PC-3 (cell line): ENCODE data around the gene ESRRG.
"Not testable (repeated sequence)": the region's sequence is repeated elsewhere in the genome, so short reads cannot be mapped to it uniquely, and the experiment has no call there.

ENCODE experiments used
- EZH2 ChIP-seq: fragments of 300-600 bp; sonication (generic); IDR thresholded peaks from one replicate; pipeline ENCODE4 v1.6.1; 2017; ENCODE audit warnings: antibody characterized with exemption, mild to moderate bottlenecking, low read length; ENCODE audit not compliant: unreplicated experiment
- EZH2phosphoT487 ChIP-seq: fragments of 300-600 bp; sonication (generic); IDR thresholded peaks from 2 replicates; pipeline ENCODE4 v1.6.1; 2018; ENCODE audit warnings: mild to moderate bottlenecking, antibody characterized with exemption, low read length, borderline replicate concordance
- TF ChIP-seq, protein P1 (sequence below): fragments of 300-600 bp; sonication (generic); conservative IDR thresholded peaks from 2 replicates; pipeline ENCODE4 v1.5.1; 2017; ENCODE audit warnings: antibody characterized with exemption, low read depth, mild to moderate bottlenecking, low read length

- TF ChIP-seq, protein P1, sequence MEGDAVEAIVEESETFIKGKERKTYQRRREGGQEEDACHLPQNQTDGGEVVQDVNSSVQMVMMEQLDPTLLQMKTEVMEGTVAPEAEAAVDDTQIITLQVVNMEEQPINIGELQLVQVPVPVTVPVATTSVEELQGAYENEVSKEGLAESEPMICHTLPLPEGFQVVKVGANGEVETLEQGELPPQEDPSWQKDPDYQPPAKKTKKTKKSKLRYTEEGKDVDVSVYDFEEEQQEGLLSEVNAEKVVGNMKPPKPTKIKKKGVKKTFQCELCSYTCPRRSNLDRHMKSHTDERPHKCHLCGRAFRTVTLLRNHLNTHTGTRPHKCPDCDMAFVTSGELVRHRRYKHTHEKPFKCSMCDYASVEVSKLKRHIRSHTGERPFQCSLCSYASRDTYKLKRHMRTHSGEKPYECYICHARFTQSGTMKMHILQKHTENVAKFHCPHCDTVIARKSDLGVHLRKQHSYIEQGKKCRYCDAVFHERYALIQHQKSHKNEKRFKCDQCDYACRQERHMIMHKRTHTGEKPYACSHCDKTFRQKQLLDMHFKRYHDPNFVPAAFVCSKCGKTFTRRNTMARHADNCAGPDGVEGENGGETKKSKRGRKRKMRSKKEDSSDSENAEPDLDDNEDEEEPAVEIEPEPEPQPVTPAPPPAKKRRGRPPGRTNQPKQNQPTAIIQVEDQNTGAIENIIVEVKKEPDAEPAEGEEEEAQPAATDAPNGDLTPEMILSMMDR = not testable (repeated sequence)
- TF ChIP-seq EZH2phosphoT487, EZH2: not testable (repeated sequence)
Observed at GRCh38 chr1:216529851-216530250, 193.4 kb downstream of the ESRRG start.
